Muscle of back (tissue), 13 donors: ENCODE data around the gene TRIM49D1. TPM values are rescaled to one million over a fixed set of nuclear protein-coding genes. Genes with fewer than 3 reads are reported as not detected.
"Not testable (repeated sequence)": the region's sequence is repeated elsewhere in the genome, so short reads cannot be mapped to it uniquely, and the experiment has no call there.

ENCODE experiments used
- DNase-seq, 3 donors: peaks; one replicate each; pipeline versions ENCODE4 v3.0.0 to v3.0.0-alpha.2; 2013
- long read RNA-seq, 9 donors: transcript quantifications; one replicate each; lab custom pipeline, GENCODE V29; 2026
- polyA plus RNA-seq, 10 donors: library from polyadenylated mRNA; unstranded; fragments of 120-200 nt; gene quantifications; one replicate each; pipeline ENCODE4 v1.2.1, GENCODE V29; 2013; ENCODE audit not compliant: insufficient read length in 10 of 10

The TRIM49D1 gene
- polyA plus RNA-seq = not detected
- long read RNA-seq, donor 1 = 0 reads
- long read RNA-seq, donor 2 = 0 reads
- long read RNA-seq, donor 3 = 0 reads
- long read RNA-seq, donor 4 = 0 reads
- long read RNA-seq, donor 5 = 0 reads
- long read RNA-seq, donor 6 = 0 reads
- long read RNA-seq, donor 7 = 0 reads
- long read RNA-seq, donor 8 = 0 reads
- long read RNA-seq, donor 9 = 0 reads

GRCh38 chr11:89922195-89922660, at the start of gene TRIM49D1:
TRIM49D1 (minus strand) TSS chr11:89922245; CDS start chr11:89917710, 4,535 bp downstream.
- no peak for DNase-seq

GRCh38 chr11:89965737-89966136, 43.7 kb upstream of the TRIM49D1 start, which contains the start of gene TRIM64:
TRIM64 (plus strand) TSS chr11:89966037; CDS start chr11:89968504, 2,467 bp downstream.
- not testable (repeated sequence) for DNase-seq

- not testable (repeated sequence) for DNase-seq
Measured at GRCh38 chr11:89960833-89961232, 38.8 kb upstream of the TRIM49D1 start.

GRCh38 chr11:89923764-89924163, 1.7 kb upstream of the TRIM49D1 start, which contains the start of gene TRIM49D2:
TRIM49D2 (plus strand) TSS chr11:89924064; CDS start chr11:89926762, 2,698 bp downstream.
- DNase-seq = not testable (repeated sequence)

- DNase-seq = not testable (repeated sequence)
Measured at GRCh38 chr11:89900809-89901208, 21.2 kb downstream of the TRIM49D1 start.

- not testable (repeated sequence) for DNase-seq
Measured at GRCh38 chr11:89893245-89893644, 28.8 kb downstream of the TRIM49D1 start.

- DNase-seq = not testable (repeated sequence)
Measured at GRCh38 chr11:89877511-89877910, 44.5 kb downstream of the TRIM49D1 start.

GRCh38 chr11:89872588-89872987, 49.5 kb downstream of the TRIM49D1 start:
- not testable (repeated sequence) for DNase-seq

GRCh38 chr11:89865223-89865622, 56.8 kb downstream of the TRIM49D1 start:
- not testable (repeated sequence) for DNase-seq

- peak in 2 of 3 donors; percentile 0 to 8 for DNase-seq
Measured at GRCh38 chr11:89863906-89864704, 57.9 kb downstream of the TRIM49D1 start.

Other genes starting within 250 kb of the TRIM49D1 start
- not detected for gene TRIM77, start 211.9 kb downstream of the TRIM49D1 start, polyA plus RNA-seq
- gene TRIM49, start 113.7 kb downstream of the TRIM49D1 start, polyA plus RNA-seq = not detected
- not detected for gene TRIM64B, start 43.8 kb downstream of the TRIM49D1 start, polyA plus RNA-seq
- gene TRIM49D2, start 1.8 kb upstream of the TRIM49D1 start, polyA plus RNA-seq = not detected
- not detected for gene TRIM64, start 43.8 kb upstream of the TRIM49D1 start, polyA plus RNA-seq
- not detected for gene TRIM49C, start 108.9 kb upstream of the TRIM49D1 start, polyA plus RNA-seq
- gene UBTFL1, start 163.7 kb upstream of the TRIM49D1 start, polyA plus RNA-seq = not detected
- 1 to 10 TPM; 3.2 to 9.7 (median 4.8) TPM for gene NAALAD2, start 212.4 kb upstream of the TRIM49D1 start, polyA plus RNA-seq